NCI-H1436 treated with DMSO at 0.1 percent for 48 hours (cell line): ENCODE measurements around the gene PLEKHJ1.

Experiments
- DNase-seq: peaks from one replicate; lab custom pipeline; 2025; lab: John Stamatoyannopoulos, UW

PLEKHJ1 gene

GRCh38 chr19:2195914-2196313 is 40.2 kb downstream of the PLEKHJ1 start:
- DNase-seq = no peak

- no peak for DNase-seq
These were observed 40.8 kb downstream of the PLEKHJ1 start for GRCh38 chr19:2195361-2195760.

- no peak for DNase-seq
These were observed 41.5 kb downstream of the PLEKHJ1 start for GRCh38 chr19:2194513-2195078.

GRCh38 chr19:2193807-2194206 is 42.3 kb downstream of the PLEKHJ1 start:
- DNase-seq = no peak

- no peak for DNase-seq
These were observed 43.3 kb downstream of the PLEKHJ1 start for GRCh38 chr19:2192862-2193261.

- DNase-seq = no peak
These were observed 44.4 kb downstream of the PLEKHJ1 start for GRCh38 chr19:2191456-2192310.

GRCh38 chr19:2190848-2191455 is 45.2 kb downstream of the PLEKHJ1 start:
- no peak for DNase-seq

- no peak for DNase-seq
These were observed 46.2 kb downstream of the PLEKHJ1 start for GRCh38 chr19:2189880-2190279.

- DNase-seq = no peak
These were observed 47.3 kb downstream of the PLEKHJ1 start for GRCh38 chr19:2188708-2189385.

- DNase-seq = no peak
These were observed 49.0 kb downstream of the PLEKHJ1 start for GRCh38 chr19:2187159-2187558.

GRCh38 chr19:2186071-2186846 is 49.9 kb downstream of the PLEKHJ1 start:
- no peak for DNase-seq

- DNase-seq = no peak
These were observed 50.4 kb downstream of the PLEKHJ1 start for GRCh38 chr19:2185734-2186070.

GRCh38 chr19:2184422-2184975 is 51.6 kb downstream of the PLEKHJ1 start:
- DNase-seq = no peak
